Thymus (tissue), 2 donors: ENCODE measurements around the gene OR2T8. TPM values are rescaled to one million over a fixed set of nuclear protein-coding genes. Genes with fewer than 3 reads are reported as not detected.

Experiments
- polyA plus RNA-seq: library from polyadenylated mRNA; stranded (reverse); fragments of 200-250 nt; gene quantifications from one replicate; pipeline ENCODE4 v1.2.3, GENCODE V29; 2013
- total RNA-seq: library from RNA; stranded (reverse); fragments of 120-200 nt; gene quantifications from one replicate; pipeline ENCODE4 v1.2.4, GENCODE V29; 2013
- donor health status: healthy.

Gene OR2T8
- total and polyA plus RNA-seq, 2 donors, result 0.02 TPM; not detected in 1

Other genes with a start within 250 kb of the OR2T8 start
- not detected for gene OR13G1, start 240.5 kb upstream of the OR2T8 start, total RNA-seq
- not detected for gene OR13G1, start 240.5 kb upstream of the OR2T8 start, polyA plus RNA-seq
- gene OR6F1, start 203.6 kb upstream of the OR2T8 start, total RNA-seq, result not detected
- gene OR6F1, start 203.6 kb upstream of the OR2T8 start, polyA plus RNA-seq, result not detected
- not detected for gene OR14K1, start 181.6 kb upstream of the OR2T8 start, total RNA-seq
- gene OR14K1, start 181.6 kb upstream of the OR2T8 start, polyA plus RNA-seq, result not detected
- gene OR14A2, start 172.1 kb upstream of the OR2T8 start, total RNA-seq, result not detected
- not detected for gene OR14A2, start 172.1 kb upstream of the OR2T8 start, polyA plus RNA-seq
- not detected for gene OR1C1, start 159.7 kb upstream of the OR2T8 start, total RNA-seq
- not detected for gene OR1C1, start 159.7 kb upstream of the OR2T8 start, polyA plus RNA-seq
- not detected for gene OR14A16, start 96.1 kb upstream of the OR2T8 start, total RNA-seq
- not detected for gene OR14A16, start 96.1 kb upstream of the OR2T8 start, polyA plus RNA-seq
- not detected for gene OR11L1, start 78.4 kb upstream of the OR2T8 start, total RNA-seq
- not detected for gene OR11L1, start 78.4 kb upstream of the OR2T8 start, polyA plus RNA-seq
- gene TRIM58, start 63.1 kb upstream of the OR2T8 start, total RNA-seq, result 0.66 TPM
- gene TRIM58, start 63.1 kb upstream of the OR2T8 start, polyA plus RNA-seq, result 0.14 TPM
- gene OR2W3, start 24.7 kb upstream of the OR2T8 start, total RNA-seq, result 0.09 TPM
- 0.09 TPM for gene OR2W3, start 24.7 kb upstream of the OR2T8 start, polyA plus RNA-seq
- not detected for gene OR2AJ1, start 4.6 kb downstream of the OR2T8 start, total RNA-seq
- gene OR2AJ1, start 4.6 kb downstream of the OR2T8 start, polyA plus RNA-seq, result not detected
- not detected for gene OR2L8, start 28.6 kb downstream of the OR2T8 start, total RNA-seq
- gene OR2L8, start 28.6 kb downstream of the OR2T8 start, polyA plus RNA-seq, result not detected
- 0.09 TPM for gene OR2AK2, start 45.0 kb downstream of the OR2T8 start, total RNA-seq
- gene OR2AK2, start 45.0 kb downstream of the OR2T8 start, polyA plus RNA-seq, result not detected
- 0.05 TPM for gene OR2L5, start 93.4 kb downstream of the OR2T8 start, total RNA-seq
- 0.02 TPM for gene OR2L5, start 93.4 kb downstream of the OR2T8 start, polyA plus RNA-seq
- gene OR2L2, start 109.8 kb downstream of the OR2T8 start, total RNA-seq, result under 0.01 TPM
- 0.14 TPM for gene OR2L2, start 109.8 kb downstream of the OR2T8 start, polyA plus RNA-seq
- gene OR2L3, start 126.6 kb downstream of the OR2T8 start, total RNA-seq, result not detected
- not detected for gene OR2L3, start 126.6 kb downstream of the OR2T8 start, polyA plus RNA-seq
- gene OR2L13, start 174.9 kb downstream of the OR2T8 start, total RNA-seq, result 0.05 TPM
- gene OR2L13, start 174.9 kb downstream of the OR2T8 start, polyA plus RNA-seq, result 0.05 TPM
- not detected for gene OR2M5, start 224.9 kb downstream of the OR2T8 start, total RNA-seq
- not detected for gene OR2M5, start 224.9 kb downstream of the OR2T8 start, polyA plus RNA-seq